ENCODE measurements around the gene ITIH3.

The ITIH3 gene

DNA sequence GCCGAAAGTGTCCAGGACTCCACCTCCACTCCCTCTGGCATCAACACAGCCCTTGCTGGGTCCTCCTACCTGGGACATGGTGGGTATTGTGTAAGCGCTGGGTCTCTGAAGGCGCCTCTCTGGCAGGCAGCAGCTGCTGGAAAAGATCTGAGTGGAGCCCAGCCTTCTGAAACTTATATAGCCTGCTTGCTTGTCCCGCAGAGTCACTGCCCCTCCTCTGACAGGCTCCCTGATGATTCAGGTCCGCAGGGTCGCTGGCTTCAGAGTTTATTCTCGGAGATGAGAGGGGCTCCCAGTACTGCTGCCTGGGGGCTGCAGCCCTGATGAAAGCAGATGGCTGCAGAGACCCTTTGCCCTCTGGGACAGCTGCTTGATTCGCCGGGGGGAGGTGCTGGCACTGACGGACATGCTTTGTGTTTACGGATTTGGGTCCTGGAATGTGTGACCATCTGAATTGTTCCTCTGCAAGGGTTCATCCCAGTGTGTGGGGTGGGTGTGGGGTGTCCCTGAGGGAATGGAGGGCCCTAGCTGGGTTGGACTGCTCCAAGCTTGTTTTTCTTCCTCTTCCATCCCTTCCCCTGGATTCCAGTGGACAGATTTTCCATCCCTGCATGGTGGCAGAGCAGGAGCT, 40.4 kb downstream of the ITIH3 start, which contains the start of gene MUSTN1:
Gene MUSTN1, minus strand, starts transcription at position 149 of the 631 bp plus-strand sequence. Its CDS starts 71 bp downstream, at position 78.
- no peak for DNase-seq
- TF ChIP-seq POLR2A (IDR thresholded peaks at IDR 0.05; ENCODE audit: low read length) (no peak), GATA1 (IDR thresholded peaks at IDR 0.05; ENCODE audit: low read depth, low read length) (no peak)

DNA sequence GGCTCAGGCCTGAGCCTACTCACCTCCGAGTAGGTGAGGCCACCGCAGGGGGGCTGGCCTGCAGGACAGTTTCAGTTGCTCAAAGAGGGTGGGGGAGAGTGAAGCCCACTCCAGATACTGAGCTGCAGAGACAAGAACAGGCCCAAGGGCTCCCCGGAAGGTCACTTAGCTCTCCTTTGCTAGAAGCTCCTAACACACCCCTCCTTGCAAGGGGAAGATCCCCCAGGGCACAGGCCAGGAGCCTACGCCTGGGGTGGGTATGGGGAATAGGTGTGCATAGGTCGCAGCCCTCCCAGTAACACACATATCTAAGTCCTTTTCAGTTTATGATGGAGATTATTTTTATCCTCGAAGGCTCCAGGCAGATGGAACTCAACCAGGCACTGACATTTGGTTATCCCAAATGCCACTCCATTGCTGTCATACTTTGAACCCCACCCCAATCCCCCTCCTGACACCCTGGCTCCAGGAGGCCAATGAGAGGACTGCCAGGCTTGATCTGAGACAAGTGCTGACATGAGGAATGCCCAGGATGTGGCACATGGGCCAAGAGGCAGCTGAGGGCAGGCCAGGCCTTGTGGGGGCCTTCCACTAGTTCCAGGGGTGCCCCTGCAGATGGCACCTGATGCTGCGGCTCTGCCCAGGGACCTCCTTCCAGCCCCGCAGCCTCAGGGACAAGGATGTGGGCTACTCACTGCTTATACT, 41.3 kb downstream of the ITIH3 start:
- TF ChIP-seq GATA1 (IDR thresholded peaks at IDR 0.05; ENCODE audit: low read depth, low read length), result no peak
- TF ChIP-seq POLR2A (IDR thresholded peaks at IDR 0.05; ENCODE audit: low read length), result no peak
- DNase-seq, result no peak

DNA sequence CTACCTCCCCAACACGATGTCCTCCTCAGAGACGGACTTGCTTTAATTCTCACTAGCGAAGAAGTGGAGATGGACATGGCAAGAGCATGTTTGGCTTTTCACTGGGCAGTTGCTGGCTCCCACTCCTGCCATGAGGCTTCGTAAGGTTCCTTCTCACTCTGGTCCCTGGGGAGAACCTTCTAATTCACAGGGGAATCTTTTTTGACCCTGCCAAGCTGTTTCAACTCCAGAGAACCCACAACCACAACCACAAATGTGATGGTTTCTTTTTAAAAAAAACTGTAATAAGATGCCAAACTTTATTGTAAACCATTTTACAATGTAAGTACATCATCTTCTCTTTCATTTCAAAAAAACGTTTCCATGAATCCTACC, 41.9 kb downstream of the ITIH3 start:
- TF ChIP-seq GATA1 (IDR thresholded peaks at IDR 0.05; ENCODE audit: low read depth, low read length) (no peak), POLR2A (IDR thresholded peaks at IDR 0.05; ENCODE audit: low read length) (no peak)
- no peak for DNase-seq

DNA sequence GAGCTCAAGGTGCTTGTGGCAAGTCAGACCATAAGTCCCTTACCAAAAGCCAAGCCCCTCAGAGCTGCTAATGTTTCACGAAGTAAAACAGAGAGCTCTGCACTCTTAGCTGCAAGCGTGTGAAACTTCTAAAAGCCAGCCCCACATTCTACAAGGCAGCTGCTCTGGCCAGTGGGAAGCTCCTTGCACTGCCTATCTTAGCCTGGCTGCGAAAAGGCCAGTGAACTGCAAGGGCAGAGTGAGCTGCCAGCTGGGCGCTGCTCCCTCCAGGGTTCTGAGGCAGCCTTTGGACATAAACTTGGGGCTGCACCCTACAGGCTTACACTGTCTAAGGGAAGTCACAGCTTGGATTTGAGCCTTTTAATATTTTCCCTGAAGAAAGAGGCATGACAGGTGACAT, 42.4 kb downstream of the ITIH3 start:
- DNase-seq, result no peak
- no peak for TF ChIP-seq POLR2A (IDR thresholded peaks at IDR 0.05; ENCODE audit: low read length)

DNA sequence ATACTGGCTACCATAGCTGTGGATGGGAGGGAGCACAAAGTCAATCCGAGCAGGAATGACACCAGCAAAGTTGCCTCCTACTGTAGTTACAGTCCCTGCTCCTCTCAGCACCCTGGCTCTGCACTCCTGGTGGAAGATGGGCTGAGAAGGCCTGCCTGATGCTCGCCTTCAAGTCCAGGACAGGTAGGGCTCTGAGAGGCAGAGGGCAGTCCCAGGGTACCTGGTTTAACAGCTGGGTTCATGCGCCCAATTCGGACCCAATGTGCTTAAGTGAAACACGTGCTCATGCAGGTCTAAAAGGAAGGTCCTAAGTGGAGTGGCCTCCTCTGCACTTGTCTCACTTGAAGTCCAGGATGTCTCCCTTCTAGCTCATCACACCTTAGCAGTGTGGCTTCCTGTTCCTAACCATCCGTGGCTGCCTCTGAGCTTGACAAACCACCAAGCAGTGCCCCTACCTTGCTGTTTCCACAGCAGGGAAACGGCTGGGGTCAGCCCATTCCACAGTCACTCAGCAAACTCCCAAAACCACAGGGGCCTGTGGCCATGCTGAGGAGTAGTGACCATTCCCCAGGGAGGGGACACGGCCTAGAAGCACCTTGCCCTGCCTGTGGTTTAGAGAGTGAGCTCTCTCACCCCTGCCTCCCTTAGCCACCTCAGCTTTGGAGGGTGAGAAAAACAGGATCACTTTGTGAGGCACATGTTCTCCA, 44.1 kb downstream of the ITIH3 start:
- DNase-seq, result no peak
- TF ChIP-seq GATA1 (IDR thresholded peaks at IDR 0.05; ENCODE audit: low read depth, low read length), result no peak
- no peak for TF ChIP-seq POLR2A (IDR thresholded peaks at IDR 0.05; ENCODE audit: low read length)

DNA sequence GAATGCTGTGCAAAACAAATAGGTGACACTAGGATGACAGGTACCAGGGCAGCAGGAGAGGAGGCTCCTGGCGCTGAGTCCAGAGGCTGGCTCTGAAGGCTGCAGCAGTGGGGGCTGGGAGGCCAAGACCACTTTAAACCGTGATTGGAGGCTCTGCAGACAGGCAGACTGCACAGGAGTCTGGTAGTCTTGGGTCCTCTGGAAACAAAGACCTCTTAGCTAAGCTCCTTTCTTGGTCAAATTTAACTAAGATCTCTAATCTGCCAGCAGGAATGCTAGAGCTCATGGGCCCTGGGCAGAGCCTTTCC, 44.6 kb downstream of the ITIH3 start:
- no peak for DNase-seq
- no peak for TF ChIP-seq GATA1 (IDR thresholded peaks at IDR 0.05; ENCODE audit: low read depth, low read length)

DNA sequence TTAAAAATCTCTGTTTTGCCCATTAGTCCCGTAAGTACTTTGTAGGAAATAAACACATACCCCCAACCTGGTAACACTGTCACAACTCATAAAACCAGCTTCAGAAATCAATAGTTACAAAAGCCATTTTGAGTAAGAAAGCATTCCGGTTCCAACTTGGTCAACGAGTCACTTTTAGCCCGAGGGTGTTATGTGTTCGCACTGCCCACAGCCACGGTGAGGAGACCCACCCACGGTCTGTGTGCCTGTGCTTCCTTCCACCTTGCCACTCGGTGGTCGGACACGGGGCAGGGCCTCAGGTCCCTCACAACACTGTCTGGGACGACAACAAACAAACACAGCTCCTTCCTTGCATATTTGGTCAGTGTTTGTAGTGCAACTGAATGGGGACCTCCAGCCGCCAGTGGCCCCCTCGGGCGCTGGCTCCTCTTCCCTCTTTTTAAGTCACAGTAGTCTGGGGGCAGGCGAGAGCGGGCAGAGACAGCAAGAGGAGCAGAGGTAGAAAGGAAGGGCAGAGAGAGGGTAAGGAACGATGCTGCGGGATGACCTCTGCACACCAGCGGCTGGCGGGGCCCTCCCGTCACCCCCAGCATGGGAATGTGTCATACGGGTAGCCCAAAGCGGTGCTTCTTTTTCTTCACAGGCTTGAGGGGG, 45.4 kb downstream of the ITIH3 start:
- no peak for TF ChIP-seq POLR2A (IDR thresholded peaks at IDR 0.05; ENCODE audit: low read length)
- TF ChIP-seq GATA1 (IDR thresholded peaks at IDR 0.05; ENCODE audit: low read depth, low read length), result no peak
- DNase-seq, result no peak

DNA sequence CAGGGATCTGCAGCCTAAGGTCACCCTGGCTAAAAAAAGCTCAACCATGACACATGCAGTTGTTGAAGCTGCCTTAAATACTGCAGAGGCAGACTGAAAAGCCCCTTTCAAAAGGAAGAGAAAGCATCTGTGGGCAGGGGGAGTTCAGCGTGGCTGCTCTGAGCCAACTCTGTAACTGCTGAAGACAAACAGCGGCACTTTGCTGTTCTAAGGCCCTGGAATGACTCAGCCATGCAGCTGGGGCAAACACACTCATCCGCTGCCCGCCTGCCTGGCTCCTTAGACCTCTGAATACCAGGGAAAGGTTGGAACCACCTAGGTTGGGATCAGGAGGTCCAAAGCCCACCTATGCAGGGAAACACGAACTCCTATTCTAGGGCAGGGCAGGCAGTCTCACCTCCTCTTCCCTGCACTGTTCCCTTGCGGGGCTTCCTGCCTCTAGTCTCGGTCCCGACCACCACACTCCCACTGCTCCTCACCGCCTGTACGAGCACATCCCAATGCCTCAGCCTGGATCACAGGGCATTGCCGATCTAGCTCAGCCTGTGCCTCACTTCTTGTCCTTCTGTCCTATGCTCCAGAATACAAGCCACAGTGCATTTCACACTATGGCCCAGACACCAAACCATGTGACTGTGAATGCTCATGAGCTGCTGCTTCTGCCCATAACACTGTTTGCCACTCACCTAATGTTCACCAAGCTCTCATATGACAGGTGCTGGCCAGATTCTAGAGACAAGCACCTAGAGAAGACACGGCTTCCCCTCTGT, 46.8 kb downstream of the ITIH3 start:
- no peak for DNase-seq
- no peak for TF ChIP-seq GATA1 (IDR thresholded peaks at IDR 0.05; ENCODE audit: low read depth, low read length)
- TF ChIP-seq POLR2A (IDR thresholded peaks at IDR 0.05; ENCODE audit: low read length), result no peak

DNA sequence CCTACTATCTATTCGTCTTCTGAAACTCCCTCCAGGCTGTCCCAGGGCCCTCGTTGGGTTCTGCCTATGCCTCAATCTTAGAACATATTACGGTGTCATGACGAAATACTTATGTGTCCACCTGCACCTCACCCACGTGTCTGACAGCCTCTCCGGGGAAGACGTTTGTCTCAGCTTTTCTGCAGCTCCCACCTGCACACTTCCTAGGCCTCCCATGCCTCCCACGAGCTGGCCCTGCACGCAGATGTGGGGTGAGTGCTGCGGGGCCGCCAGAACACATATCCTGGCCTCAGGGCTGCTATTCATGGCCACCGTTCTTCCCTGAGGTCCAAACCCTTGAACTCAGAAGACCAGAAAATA, 47.4 kb downstream of the ITIH3 start:
- DNase-seq, result no peak
- TF ChIP-seq POLR2A (IDR thresholded peaks at IDR 0.05; ENCODE audit: low read length) (no peak), GATA1 (IDR thresholded peaks at IDR 0.05; ENCODE audit: low read depth, low read length) (no peak)

DNA sequence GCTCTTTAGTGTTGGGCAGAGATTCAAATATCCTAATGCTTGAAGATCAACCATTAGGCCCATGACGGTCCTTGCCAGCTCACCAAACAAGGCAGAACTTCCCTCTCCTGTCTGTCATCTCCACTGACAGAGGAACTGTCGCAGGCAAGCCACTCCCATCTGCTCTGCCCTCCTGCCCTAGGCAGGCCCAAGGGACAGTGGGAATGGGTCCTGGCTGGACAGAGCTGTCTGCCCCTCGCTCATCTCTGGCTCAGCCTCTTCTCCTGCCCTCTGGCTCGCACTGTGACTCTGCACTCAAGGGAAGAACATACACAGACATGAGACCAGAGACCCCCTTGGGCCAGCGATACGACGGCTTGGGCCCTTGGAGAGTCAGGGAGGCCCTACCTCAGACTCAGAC, 47.8 kb downstream of the ITIH3 start:
- TF ChIP-seq POLR2A (IDR thresholded peaks at IDR 0.05; ENCODE audit: low read length), result no peak
- no peak for DNase-seq

DNA sequence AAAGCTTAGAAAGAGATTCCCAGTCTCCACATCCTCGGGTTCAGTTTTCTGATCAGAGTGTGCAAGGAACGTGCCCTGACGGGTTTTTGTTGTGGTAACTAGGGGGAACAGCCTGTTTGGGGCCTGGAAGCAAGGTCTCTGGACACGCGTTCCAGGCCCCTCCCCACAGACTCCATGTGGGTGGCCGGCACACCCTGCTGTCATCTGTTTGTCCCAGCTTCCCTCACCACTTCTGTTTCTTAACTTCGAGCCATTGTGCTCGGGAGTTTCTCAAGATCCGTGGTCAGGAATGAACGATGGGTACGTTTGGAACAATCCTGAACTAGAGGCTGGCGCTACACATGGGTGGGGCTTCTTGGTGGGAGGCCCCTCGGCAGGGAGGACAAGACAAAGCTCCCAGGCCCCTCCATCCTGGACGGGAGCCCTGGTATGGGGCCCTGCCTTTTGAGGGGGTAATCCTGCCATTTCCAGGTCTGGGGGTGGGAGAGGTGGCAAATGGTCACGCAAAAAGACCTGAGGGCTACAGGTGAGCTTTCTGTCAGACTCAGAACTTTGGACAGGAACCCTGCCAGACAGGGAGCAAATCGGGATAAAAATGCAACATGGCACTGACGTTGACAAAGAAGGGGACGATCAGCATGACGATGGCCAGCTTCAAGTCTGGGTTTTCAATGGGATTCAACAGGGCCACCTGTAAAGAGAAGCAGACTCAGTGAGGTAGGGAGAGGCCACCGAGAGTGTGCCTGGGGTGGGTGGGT, 48.7 kb downstream of the ITIH3 start:
- TF ChIP-seq POLR2A (IDR thresholded peaks at IDR 0.05; ENCODE audit: low read length) (no peak), GATA1 (IDR thresholded peaks at IDR 0.05; ENCODE audit: low read depth, low read length) (no peak)
- no peak for DNase-seq

DNA sequence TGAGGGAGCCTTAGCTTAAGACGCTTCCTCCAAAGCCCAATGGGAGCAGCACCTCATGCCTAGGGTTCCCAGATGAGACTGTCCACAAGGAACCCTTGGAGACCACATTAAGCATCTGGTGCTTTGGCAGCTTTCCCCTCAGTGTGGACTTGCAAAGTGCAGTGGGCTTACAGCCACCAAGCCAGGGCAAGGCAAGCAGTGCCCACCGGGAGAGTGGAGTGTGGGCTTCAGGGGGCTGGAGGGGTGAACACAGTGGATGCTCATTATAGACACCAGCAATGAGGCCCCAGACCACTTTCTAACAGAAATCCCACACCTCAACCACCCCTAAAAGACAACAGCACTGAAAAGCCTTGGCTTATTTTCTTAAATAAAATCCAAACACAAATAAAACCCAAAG, 49.3 kb downstream of the ITIH3 start:
- TF ChIP-seq POLR2A (IDR thresholded peaks at IDR 0.05; ENCODE audit: low read length) (no peak), GATA1 (IDR thresholded peaks at IDR 0.05; ENCODE audit: low read depth, low read length) (no peak)
- DNase-seq, result no peak

DNA sequence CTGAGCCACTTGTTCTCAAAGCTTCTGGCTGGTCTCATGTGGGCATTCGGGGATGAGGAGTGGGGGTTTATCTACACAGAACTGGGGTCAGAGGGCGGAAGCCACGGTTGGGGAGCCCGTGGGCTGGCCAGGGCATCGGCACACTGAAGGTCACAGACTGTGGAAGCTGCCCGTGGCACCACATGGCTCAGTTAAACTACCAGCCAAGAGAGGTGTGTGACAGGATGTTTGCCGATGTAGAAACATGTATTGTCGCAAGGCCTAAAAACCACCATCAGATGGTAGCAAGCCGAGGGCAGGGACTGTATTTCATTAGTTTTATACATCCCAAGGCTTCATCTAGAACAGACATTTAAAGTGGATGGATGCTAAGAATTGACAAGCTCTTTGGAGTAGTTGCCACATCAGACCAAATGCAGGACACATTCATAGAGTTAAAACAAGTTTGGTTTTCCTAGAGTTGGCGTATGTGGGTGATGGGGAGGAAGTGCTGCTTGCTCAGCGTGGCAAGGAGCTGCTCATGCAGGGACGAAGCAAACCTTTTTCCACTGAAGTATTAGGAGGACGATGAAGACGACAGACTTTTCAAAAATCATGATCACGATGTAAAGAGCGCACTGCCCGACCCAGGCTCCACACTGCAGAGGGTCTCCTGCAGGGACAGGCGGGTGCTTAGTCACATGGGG, 49.8 kb downstream of the ITIH3 start:
- no peak for DNase-seq
- no peak for TF ChIP-seq POLR2A (IDR thresholded peaks at IDR 0.05; ENCODE audit: low read length)
- TF ChIP-seq GATA1 (IDR thresholded peaks at IDR 0.05; ENCODE audit: low read depth, low read length), result no peak

All from erythroblast (primary cell).